Measurements from ENCODE around the gene P3R3URF.

P3R3URF gene

GRCh38 chr1:46193984-46194570 is 17.8 kb upstream of the P3R3URF start:
- DNase-seq (ENCODE audit: low read depth): no peak

GRCh38 chr1:46193285-46193684 is 17.0 kb upstream of the P3R3URF start:
- no peak for DNase-seq (ENCODE audit: low read depth)

- no peak for DNase-seq (ENCODE audit: low read depth)
These were observed 15.9 kb upstream of the P3R3URF start for GRCh38 chr1:46192171-46192570.

- DNase-seq (ENCODE audit: low read depth): no peak
These were observed 14.9 kb upstream of the P3R3URF start for GRCh38 chr1:46191033-46191701.

- no peak for DNase-seq (ENCODE audit: low read depth)
These were observed 14.3 kb upstream of the P3R3URF start for GRCh38 chr1:46190539-46190938.

- no peak for DNase-seq (ENCODE audit: low read depth)
These were observed 12.2 kb upstream of the P3R3URF start for GRCh38 chr1:46188295-46189030.

- DNase-seq (ENCODE audit: low read depth): no peak
These were observed 11.0 kb upstream of the P3R3URF start for GRCh38 chr1:46187106-46187869.

GRCh38 chr1:46186076-46186475 is 9.8 kb upstream of the P3R3URF start:
- DNase-seq (ENCODE audit: low read depth): no peak

GRCh38 chr1:46184920-46185658 is 8.8 kb upstream of the P3R3URF start:
- no peak for DNase-seq (ENCODE audit: low read depth)

- no peak for DNase-seq (ENCODE audit: low read depth)
These were observed 7.8 kb upstream of the P3R3URF start for GRCh38 chr1:46183926-46184557.

GRCh38 chr1:46183079-46183847 is 7.0 kb upstream of the P3R3URF start:
- DNase-seq (ENCODE audit: low read depth): no peak

- no peak for DNase-seq (ENCODE audit: low read depth)
These were observed 5.3 kb upstream of the P3R3URF start for GRCh38 chr1:46181343-46182260.

- no peak for DNase-seq (ENCODE audit: low read depth)
These were observed 3.9 kb upstream of the P3R3URF start for GRCh38 chr1:46180082-46180616.

- DNase-seq (ENCODE audit: low read depth): no peak
These were observed 3.1 kb upstream of the P3R3URF start for GRCh38 chr1:46179138-46180081.

GRCh38 chr1:46175243-46175642 is 1.0 kb downstream of the P3R3URF start:
- no peak for DNase-seq (ENCODE audit: low read depth)

GRCh38 chr1:46174448-46175231 is 1.6 kb downstream of the P3R3URF start, which contains the start of gene TSPAN1:
TSS of gene TSPAN1 (plus strand) at chr1:46175087. CDS start at chr1:46181108, 6,021 bp downstream.
- no peak for DNase-seq (ENCODE audit: low read depth)

GRCh38 chr1:46173361-46173856 is 2.9 kb downstream of the P3R3URF start:
- DNase-seq (ENCODE audit: low read depth): no peak

All from stimulated activated CD8-positive, alpha-beta memory T cell treated with anti-CD3 and anti-CD28 coated beads, Interleukin-15, amount 100 ng/mL, for 24 hours (primary cell).